GM18858 (cell line): ENCODE data around the gene KIAA1958.
A peak's percentile ranks its signal among the peaks of the same experiment; 100 is the strongest.

Source experiments
- ATAC-seq: cut with Tn5 transposase; IDR thresholded peaks from one replicate; pipeline ENCODE4 v1.9.1; 2021; ENCODE audit not compliant: unreplicated experiment

The KIAA1958 gene

GRCh38 chr9:112601636-112602035 is 115.0 kb downstream of the KIAA1958 start:
- no peak for ATAC-seq

- no peak for ATAC-seq
Observed at GRCh38 chr9:112604790-112605189, 118.2 kb downstream of the KIAA1958 start.

- ATAC-seq = peak; percentile 95
Observed at GRCh38 chr9:112605518-112605917, 118.9 kb downstream of the KIAA1958 start.

- peak; percentile 8 for ATAC-seq
Observed at GRCh38 chr9:112605963-112606699, 119.5 kb downstream of the KIAA1958 start.

- no peak for ATAC-seq
Observed at GRCh38 chr9:112608851-112609250, 122.2 kb downstream of the KIAA1958 start.

GRCh38 chr9:112615584-112616266 is 129.1 kb downstream of the KIAA1958 start:
- ATAC-seq = no peak

- ATAC-seq = no peak
Observed at GRCh38 chr9:112617371-112617770, 130.7 kb downstream of the KIAA1958 start.

GRCh38 chr9:112618385-112619009 is 131.9 kb downstream of the KIAA1958 start:
- no peak for ATAC-seq

- no peak for ATAC-seq
Observed at GRCh38 chr9:112620388-112620787, 133.8 kb downstream of the KIAA1958 start.

- ATAC-seq = no peak
Observed at GRCh38 chr9:112621018-112621655, 134.5 kb downstream of the KIAA1958 start.

GRCh38 chr9:112623198-112623597 is 136.6 kb downstream of the KIAA1958 start:
- no peak for ATAC-seq

- ATAC-seq = no peak
Observed at GRCh38 chr9:112624711-112625707, 138.4 kb downstream of the KIAA1958 start.

- ATAC-seq = no peak
Observed at GRCh38 chr9:112629671-112630485, 143.3 kb downstream of the KIAA1958 start.

- ATAC-seq = no peak
Observed at GRCh38 chr9:112631313-112632070, 144.9 kb downstream of the KIAA1958 start.

GRCh38 chr9:112640311-112640710 is 153.7 kb downstream of the KIAA1958 start:
- ATAC-seq = no peak

GRCh38 chr9:112642126-112642525 is 155.5 kb downstream of the KIAA1958 start:
- ATAC-seq = no peak

GRCh38 chr9:112647596-112647995 is 161.0 kb downstream of the KIAA1958 start:
- no peak for ATAC-seq

GRCh38 chr9:112648624-112649023 is 162.0 kb downstream of the KIAA1958 start:
- no peak for ATAC-seq

- ATAC-seq = no peak
Observed at GRCh38 chr9:112654282-112654681, 167.7 kb downstream of the KIAA1958 start.
